Eye (tissue), 1 donor: ENCODE results near the gene LRPAP1.

Experiments
- DNase-seq: peaks from one replicate; pipeline ENCODE4 v3.0.0-alpha.2; 2015

LRPAP1 gene

DNA sequence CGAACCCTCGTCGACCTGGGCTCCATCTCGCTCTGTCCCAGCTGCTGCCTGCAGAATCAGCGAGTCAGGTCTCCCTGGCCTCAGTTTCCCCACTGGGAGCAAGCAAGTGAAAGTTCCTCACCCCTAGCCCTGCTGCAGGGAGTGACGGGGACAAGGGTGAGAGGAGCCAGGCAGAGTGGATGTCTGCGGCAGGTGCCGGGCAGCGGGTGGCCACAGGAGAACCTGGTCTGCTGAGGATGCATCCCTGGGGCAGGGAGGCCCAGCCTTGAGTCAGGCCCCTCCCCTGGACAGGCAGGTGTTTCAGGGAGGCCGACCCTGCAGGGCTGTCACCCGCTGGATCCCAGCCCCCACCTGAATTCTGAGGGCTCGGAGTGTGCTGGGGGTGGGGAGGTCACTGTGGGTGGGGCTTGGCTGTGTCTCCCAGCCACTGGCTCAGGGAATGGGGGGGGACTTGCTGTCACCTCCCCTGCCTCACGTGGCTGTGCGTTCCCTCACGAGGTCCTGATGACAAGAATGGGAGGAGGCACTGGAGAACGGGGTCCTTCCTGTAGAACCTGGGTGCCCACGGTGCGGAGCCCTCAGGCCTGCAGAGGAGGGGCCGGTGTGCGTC, 33.2 kb downstream of the LRPAP1 start:
- no peak for DNase-seq

DNA sequence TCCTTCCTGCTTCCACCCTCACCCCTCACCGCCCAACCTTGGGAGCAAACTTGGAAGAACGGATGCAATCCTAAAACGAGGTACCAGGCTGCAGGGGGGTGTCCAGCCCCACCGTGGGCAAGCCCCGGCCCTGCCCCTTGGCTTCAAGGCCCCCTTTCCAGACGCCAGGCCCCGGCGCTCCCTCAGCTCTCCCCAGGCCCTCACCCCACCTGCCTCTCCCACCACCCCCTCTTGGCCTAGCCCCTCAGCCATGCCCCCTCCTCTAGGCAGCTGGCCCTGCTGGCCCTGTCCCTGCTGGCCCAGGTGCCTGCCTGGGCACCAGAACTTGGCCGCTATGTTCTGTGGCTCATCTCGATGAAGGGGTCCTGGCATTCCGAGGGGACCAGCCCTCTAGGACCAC, 33.8 kb downstream of the LRPAP1 start:
- no peak for DNase-seq

DNA sequence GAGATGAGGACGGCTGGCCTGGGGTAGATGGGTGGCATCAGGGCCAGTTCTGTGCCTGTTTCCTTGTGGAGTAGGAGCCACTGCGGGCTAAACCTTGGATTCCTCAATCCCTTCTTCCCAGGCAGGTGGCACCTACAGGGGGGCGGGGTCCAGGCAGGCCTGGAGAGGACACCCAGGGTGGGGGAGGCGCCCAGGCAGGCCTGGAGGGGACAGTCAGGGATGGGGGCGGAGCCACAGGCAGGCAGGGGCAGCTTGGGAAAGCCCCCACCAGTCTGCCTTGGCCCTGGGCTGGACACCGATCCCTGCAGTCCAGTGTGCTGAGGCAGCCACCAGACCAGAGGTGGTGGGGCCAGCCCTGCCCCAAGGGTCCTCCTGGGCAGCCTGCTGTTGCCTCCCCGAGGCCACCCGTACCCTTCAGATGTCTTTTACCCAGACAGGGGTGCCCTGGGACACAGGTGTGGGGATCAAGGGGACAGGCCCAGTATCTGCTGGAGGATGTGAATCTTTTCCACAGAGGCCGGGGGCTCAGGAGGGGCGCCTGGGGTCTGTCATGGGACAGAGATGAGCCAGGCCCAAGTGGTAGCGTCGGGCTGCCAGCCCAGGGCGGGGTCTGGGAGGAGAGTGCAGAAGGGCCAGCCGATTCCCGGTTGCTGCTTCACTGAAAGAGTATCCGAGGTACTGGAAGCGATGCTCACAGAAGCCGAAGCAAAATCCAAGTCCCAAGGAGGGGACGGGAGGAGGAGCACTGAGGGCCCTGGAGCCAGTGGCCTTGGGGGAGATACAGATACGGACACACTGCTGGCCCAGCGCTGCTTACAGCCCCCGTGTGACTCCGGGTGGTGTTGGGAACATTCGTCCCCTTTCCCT, 34.5 kb downstream of the LRPAP1 start:
- DNase-seq, result peak; percentile 12

DNA sequence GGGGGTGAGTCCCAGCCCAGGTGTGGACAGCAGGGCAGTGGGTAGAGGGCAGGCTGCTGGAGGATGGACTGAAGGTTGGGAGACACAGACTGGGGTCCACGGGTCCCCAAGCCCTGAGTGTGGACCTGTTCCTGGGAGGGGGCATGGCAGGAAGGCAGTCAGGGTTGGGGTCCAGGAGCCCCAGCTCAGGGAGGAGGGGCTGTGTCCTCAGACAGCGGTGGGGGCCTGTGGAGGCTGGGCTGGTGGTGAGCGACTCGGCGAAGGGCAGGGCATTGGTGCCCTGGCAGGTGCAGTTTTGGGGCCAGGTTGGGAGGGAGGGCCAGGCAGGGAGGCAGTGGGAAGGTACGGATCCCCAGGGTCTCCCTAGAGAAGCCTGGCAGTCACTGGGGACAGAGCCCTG, 35.1 kb downstream of the LRPAP1 start:
- DNase-seq, result no peak

DNA sequence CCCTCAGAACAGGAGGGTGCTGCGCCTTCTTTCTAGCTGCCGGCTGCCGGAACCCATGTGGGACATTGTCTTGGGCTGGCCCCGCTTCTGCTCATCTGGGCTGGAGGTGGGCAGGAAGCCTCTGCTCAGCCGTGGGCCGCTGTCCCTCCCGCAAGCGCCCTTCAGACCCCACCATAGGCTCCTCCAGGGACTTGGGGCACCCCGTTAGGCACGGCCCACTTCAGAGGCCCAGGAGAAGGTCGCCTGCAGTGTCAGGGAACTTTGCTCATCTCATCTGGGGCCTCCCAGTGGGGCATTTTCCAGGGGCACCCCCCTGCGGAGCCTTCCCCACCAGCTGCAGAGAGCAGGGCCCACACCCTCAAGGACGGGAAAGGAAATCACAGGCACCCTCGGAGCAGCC, 36.2 kb downstream of the LRPAP1 start:
- no peak for DNase-seq

DNA sequence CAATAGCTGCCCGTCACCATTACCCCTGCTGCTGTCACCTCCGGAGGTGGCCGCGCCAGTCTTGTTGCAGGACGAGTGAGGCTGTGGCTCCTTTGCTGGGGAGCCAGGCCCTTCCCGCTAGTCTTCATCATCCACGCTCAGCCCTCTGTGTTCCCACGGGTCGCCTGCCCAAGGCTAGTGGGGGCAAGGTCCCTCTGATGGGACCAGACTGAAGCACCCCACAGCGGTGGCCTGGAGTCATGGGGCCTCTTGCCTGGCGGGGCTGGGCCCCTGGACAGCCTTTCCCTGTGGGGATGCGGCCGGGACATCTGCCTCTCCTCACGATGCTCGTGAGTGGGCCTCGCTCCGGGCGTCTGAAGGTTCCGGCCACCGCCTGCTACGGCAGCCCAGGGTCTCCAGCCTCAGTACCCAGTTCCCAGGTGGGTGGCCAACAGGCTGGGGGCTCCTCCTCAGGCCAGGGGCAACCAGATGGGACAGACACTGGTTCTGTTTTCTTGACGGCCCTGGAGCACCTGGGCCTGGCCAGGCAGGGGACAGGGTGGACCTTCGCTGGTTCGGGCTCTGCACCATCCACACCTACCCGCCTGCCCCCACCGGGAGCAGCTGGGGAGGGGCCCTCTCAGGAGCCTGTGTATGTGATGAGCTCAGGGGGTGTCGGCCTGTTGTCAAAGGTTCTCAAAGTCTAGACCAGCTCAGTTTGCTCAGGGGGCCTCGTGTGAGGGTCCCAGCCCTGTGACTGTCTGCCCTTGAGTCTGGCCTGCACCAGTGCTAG, 36.8 kb downstream of the LRPAP1 start:
- no peak for DNase-seq

DNA sequence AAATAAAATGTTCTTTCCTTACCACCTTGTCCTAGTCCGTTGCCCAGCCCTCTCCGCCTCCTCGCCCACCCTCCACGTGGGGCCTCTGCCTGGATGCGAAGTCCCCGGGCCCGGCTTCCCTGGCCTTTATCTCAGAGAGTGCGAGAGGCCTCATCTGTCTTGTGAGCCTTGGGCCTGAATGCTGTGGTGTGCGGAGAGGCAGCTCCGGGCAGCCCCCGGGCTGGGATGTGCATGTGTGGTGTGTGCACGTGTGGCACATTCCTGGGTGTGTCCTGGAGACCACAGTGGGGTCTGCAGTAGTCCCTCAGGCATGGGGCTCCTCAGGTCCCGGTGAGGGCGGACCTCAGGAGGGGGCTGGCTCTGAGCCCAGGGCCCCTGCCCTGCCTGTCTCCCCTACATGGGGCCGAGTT, 37.8 kb downstream of the LRPAP1 start:
- DNase-seq, result peak; percentile 66

DNA sequence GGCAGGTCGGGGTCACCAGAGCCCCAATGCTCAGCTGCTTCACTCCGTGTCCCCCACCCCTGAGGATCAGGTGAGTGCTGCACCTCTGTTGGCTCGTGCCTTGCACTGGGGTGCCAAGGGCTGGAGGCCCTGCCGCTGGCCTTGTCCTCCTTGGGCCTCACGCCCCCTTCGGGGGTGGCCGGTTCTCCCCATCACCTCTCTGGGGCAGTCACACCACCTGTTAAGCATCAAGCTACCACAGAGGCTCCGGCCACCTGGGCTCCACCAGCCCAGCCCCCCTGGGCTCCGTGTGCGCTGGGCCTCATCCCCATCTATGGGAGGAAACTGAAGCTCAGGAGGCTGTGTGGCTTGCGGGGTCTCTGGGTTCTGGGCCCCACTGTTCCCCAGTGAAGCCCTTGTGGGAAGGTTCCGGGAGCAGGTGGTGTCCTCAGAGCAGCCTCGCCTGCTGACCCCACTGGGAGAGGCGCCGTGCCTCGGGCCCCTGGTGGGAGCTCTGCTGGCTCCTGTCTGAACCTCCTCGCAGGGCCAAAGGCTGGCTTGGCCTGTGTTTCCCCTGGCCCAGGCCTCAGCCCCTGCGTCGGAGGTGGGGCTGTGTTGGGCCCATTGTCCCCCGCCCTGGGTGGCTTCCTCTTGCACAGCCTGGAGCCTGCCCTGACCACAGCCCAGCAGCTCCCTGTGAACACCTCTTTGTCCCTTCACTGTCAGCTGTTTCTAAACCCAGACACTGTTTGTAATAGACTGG, 38.3 kb downstream of the LRPAP1 start:
- DNase-seq, result no peak

DNA sequence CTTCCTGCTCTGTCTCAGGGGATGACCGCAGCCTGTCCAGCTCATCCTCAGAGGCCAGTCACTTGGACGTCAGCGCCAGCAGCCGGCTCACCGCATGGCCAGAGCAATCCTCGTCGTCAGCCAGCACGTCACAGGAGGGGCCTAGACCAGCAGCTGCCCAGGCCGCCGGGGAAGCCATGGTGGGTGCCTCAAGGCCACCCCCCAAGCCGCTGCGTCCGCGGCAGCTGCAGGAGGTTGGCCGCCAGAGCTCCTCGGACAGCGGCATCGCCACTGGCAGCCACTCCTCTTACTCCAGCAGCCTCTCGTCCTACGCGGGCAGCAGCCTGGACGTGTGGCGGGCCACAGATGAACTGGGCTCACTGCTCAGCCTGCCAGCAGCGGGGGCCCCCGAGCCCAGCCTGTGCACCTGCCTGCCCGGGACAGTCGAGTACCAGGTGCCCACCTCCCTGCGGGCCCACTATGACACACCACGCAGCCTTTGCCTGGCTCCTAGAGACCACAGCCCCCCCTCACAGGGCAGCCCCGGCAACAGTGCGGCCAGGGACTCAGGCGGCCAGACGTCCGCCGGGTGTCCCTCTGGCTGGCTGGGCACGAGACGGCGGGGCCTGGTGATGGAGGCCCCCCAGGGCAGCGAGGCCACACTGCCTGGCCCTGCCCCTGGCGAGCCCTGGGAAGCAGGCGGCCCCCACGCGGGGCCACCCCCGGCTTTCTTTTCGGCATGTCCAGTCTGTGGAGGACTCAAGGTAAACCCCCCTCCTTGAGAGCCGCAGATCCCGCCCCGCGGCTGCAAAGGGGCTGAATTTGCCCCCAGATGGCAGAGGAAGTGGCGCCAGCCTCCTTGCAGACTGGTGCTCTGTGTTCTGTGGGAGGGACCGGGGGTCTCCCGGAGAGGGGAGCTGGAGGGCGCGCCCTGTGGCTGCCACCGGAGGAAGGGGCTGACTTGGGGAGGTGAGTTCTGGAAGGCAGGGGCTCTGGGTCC, 39.2 kb downstream of the LRPAP1 start:
- DNase-seq, result peak; percentile 38

DNA sequence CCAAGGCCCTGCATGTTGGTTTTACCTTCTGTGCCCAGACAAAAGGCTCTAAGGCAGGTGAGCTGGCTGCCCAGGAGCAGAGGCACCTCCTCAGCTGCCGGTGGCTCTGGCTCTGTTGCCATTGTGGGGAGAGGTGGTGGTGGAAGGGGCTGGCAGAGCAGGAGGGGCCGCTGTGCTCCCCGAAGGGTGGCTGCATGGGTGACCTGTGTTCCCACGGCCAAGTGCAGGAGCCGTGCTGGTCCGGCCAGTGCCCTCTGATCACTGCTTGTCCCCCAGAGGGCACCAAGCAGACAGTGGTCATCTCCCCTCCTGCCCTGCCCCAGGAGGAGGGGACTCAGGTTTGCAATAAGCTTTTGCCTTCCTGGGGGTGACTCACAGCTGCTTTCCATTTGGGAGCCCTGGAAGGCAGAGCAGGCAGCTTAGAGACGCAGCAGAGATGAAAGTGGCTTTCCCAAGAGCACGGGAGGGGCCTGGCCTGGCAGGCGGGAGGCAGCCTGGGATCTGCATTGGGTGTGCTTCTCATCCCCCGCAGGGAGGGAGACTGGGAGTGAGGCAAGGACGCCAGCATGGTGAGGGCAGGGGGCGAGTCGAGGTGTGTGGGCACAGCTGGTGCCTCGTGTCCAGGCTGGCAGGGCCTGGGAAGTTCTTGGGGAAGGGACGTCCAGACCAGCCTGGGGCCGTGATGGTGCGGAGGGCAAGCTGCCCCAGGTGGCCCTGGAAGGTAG, 40.4 kb downstream of the LRPAP1 start:
- peak; percentile 14 for DNase-seq

DNA sequence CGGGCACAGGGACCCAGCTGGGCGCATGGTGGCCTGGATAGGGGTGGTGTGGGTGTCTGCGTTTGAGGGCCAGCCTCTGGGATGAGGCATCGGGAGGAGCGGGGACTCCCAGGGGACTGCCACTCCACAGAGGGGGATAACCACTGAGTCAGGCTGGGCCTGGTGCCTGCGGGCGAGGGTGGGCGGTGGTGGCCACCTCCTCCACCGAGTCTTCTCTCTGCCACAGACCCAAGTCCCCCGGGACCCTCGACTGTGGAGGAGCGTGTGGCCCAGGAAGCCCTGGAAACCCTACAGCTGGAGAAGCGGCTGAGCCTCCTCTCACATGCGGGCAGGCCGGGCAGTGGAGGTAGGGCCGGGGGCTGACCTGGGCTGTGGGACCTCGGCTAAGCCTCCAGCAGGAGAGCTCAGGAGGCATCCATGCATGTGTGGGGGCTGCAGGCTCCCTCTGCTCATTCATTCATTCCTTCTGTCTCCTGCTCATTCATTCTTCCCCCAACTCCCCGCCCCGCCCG, 42.7 kb downstream of the LRPAP1 start:
- DNase-seq, result peak; percentile 23

DNA sequence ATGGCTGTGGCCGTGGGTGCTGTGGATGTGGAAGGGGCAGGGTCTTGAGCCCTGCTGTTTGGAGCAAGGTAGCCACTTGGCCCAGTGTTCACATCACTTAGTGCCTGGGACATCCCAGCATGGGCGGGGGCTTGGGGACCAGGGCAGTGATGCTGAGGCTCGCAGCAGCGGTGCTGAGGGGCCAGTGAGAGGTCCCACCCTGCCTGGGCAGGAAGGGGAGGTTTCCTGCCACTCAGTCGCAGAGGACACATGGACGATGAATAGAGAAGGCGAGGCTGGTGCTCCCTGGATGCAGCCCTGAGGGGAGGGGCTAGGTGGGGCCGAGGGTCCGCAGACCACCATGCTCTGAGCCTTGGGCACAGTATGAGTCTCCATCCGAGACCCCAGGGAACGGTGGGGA, 43.4 kb downstream of the LRPAP1 start:
- DNase-seq, result no peak

DNA sequence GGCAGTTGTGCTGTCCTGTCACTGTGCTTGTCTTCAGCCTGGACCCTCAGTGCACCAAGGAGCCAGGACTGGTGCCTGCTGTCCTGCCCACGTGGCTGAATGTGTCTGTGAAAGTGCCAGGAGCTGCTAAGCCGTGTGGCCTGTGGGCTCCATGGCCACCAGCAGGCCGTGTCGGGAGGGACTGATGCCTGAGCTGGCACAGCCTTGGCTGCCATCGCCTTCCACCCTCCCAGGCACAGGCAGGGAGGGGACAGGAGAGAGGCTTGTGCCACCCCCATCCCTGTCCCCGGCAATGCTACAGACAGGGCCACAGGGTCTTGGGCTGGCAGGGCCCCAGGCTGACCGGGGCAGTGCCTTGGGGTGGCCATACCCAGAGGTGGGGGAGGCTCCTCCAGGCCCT, 44.4 kb downstream of the LRPAP1 start:
- no peak for DNase-seq

DNA sequence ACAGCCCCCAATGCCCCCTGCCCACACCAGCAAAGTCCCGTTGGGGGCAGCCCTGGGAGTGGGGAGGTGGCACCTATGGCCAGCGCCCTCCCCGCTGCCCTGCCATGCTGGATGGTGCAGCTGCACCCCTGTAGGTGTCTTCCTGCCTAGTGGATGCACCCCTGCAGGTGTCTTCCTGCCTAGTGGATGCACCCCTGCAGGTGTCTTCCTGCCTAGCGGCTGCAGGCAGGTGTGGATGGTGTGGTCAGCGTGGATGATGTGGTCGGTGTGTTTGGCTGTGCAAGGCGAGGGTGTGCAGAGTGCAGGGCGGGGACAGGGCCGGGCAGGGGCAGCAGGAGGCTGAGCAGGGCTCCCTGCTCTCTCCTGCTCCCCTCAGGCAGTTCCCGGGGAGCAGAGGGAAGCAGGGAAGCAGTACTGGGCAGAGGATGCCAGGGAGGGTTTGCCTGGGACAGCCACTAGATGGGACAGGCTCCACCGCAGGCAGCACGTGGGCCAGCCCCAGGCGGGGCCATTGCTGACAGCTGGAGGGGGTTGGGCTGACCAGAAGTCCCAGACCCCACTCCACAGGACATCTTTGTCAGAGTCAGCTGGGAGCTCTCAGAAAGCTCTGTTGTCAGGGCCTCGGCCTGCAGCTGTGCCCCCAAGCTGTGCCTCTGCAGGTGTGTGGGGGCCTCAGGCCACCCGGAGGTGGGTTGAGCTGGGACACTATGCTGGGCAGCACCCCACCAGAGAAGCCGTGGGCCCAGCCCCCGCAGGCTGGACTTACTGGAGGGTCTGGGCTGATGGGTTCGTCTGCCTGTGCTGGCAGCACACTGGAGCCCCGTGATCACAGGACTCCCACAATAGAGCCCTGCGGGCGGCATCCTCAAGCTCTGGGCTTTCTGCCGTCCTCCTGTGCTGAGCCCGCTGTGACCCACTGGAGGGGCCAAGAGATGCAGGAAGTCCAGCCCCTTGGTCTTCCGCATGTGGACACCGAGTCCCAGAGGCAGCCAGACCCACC, 45.4 kb downstream of the LRPAP1 start:
- peak; percentile 78 for DNase-seq

DNA sequence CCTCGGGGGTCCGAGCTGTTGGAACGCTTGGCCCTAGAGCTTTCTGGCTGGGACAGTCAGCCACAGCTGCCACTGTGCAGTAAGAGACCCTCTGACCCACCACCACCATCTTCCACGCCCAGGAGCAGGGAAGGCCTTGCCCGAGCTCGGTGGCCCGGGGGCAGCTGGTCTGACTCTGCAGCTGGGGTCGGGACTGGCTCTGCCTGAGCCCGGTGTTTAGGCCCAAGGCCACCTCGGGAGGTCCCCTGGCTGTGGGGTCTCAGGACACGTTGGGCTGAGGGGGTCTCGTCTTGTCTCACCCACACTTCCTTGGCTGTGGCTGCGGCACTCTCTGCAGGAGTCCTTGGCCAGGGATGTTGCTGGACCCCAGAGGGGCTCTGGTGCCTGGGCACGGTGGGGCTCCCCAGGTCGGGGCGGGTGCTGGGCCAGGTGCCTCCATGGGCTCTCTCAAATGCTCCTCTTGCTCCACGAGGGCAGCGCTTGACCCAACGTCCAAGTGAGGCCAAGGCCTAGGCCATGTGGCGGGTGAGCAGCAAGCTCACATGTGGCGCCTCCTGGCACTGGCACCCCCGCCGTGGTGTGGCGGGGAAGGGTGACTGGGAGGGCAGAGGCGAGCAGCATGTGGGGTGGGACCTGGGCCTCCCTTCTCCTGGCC, 46.2 kb downstream of the LRPAP1 start:
- no peak for DNase-seq

DNA sequence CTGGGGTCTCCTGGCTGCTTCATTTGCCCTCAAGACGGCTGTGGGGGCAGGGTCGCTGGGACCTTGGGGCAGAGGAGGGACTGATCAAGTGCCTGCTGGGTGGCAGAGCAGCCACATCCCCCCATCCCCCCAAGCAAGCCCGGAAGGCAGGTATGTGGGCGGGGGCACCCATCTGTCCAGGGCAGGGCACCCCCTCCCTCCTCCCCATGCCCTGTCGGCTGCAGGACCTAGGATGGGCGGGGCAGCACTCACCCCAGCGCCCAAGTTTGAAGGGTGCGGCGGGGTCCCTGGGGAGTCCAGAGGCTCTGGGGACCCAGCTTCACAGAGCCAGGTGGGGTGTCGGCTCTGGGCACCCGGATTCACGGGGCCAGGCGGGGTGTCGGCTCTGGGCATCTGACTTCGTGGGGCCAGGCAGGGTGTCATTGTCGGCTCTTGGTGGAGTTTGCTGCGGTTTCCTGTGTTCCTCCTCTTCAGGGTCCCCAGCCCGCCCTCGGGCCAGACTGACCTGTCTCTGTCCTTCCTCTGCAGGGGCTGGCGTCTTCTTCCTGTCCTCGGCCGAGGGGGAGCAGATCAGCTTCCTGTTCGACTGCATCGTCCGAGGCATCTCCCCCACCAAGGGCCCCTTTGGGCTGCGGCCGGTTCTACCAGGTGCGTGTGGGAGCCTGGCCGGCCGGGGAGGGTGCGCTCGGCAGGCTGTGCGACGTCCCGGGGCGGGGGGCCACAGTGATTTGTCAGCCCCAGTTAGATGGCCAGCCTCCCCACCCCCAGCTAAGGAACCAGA, 47.0 kb downstream of the LRPAP1 start:
- no peak for DNase-seq

DNA sequence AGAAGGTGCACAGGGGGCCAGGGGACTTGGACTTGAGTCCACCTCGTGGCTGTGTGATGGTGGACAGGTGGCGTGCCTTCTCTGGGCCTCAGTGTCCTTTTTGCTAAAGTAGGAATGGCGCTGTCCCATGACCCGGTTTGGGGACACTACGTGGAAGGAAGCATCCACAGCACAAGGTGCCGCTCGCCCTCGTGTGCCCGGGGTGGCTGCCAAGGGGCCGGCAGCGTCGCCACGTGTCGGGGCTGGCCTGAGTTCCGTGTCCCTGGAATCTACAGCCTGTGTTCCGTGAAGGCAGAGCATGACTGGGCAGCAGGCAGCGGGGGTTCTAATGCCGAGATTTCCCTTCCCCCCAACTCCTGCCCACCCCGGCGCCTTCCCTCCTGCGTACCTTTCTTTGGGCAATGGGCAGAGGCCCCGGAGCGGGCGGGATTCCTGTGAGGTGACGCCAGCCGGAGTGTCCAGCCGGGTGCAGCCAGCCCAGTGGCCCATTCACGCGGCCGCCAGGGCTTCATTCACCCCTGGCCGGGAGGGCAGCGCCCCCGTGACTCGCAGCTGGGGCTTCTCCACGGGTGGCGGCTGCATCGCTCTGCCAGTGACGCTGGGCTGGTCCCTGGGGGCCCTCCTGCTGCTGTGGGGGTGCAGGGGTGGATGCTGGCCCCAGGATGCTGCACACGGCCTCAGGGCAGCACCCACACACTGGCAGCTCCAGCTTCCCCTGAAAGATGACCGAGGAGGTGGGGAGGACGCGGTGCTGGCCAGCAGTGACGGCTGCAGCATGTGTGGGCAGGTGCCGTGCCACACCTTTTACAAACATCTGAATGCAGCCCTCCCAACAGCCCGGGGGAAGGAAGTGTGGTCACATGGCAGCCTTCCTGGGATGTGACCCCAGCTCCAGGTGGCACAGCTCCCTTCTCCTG, 47.9 kb downstream of the LRPAP1 start:
- DNase-seq, result no peak
